GM18499 (cell line): ENCODE results near the gene AUNIP.

Experiments
- ATAC-seq: cut with Tn5 transposase; IDR thresholded peaks from one replicate; pipeline ENCODE4 v1.9.1; 2021; ENCODE audit warnings: moderate number of reproducible peaks; ENCODE audit not compliant: insufficient read depth, unreplicated experiment

AUNIP gene

DNA sequence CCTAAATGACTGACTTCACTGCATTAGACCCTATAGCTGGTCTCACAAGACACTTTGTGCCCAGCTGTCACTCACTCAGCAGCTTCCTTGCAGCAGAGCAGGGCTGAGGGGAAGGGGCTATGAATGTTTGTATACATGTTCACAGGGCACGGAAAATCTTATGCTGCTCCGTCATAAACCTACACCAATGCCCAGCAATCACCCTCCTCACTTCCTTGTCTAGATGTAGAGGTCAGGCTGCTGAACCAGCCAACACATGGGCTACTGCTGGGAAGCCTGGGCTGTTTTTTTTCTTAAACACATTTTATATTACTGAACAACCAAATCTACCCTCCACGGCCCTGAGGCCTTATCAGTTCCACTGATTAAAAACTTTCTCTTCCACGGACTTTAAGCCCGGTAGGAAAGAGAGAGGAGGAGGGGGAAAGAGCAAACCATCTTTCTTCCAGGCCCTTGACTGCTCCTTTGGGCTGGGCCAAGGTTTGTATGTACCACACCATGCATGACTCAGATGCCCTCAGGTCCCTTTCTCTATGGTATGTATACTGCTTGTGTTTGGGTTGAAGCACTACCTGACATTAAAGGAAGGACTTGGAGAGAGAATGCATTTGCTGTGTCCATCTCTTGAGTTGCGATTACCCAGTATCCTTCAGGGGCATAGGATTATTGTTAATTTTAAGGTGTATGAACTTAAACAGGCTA is 26.8 kb downstream of the AUNIP start:
- no peak for ATAC-seq

DNA sequence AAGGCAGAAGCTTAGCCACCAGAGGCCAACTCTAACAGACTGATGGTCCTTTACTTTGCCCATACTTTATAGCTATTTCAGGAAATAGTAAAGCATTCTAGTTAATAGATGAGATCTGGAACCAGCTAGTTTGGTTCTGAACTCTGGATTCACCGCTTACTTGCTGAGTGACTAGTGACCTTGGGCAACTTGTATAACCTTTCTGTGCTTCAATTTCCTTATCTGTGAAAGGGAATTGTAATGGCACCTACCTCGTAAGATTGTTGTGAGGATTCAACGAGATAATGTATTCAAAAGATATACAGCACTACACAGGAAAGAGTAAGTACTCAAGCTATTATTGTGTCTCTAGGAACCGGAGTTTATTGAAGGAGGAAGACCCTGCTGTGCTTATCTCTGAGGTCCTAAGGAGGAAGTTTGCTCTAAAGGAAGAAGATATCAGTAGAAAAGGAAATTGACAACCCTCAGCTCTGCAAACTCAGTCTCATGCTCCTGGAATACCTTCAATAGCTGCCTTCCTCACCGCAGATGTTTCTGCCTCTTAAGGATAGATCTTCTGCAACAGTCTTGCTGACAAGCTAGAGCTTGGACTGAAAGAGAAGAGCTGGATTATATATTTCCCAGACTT is 27.6 kb downstream of the AUNIP start:
- no peak for ATAC-seq

DNA sequence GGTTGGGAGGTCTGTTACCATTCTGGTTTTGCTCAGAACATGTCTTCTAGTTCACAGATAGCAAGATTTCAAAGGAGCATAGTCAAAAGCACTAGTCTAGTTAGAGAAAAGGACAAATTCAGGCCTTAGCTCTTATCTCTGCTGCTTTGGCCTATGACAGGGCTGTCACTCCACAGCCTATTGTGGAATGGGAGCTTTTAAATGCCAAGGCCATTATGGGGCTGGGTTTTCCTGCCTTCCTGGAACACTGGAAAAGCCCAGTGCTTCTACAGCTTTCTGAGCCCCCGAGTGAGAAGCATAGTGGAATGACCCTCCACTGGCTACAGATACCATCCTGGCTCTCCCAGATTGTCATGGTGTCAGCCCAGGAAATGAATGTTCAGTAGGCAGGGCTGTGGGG is 30.2 kb downstream of the AUNIP start:
- ATAC-seq = no peak

DNA sequence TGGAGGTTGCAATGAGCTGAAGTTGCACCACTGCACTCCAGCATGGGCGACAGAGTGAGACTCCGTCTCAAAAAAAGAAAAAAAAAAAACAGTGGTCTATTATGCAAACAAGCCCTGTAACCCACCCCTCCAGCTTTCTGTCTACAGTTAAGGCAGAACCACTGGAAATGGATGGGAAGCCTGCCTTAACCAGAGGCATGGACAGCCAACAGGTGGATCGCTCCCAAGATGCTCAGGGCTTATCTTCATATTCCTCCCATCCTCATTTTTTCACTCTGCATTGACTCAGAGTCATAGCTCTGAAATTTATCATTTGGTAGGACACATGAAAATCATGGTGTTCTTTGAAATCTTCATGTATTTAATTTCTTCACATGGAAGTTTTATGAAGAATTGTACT is 30.8 kb downstream of the AUNIP start:
- no peak for ATAC-seq

DNA sequence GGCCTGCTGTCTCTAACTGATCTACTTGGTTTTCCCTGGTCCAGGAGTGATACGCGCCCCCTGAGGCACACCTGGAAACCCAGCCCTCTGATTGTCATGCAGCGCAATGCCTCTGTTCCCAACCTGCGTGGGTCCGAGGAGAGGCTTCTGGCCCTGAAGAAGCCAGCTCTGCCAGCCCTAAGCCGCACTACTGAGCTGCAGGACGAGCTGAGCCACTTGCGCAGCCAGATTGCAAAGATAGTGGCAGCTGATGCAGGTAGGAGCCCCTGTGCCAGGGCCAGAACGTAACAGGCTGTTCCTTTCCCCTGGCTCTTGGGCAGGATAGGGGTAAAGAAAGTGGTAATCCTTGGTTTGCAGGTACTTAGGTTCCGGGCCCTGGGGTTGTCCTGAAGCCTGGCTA is 32.7 kb downstream of the AUNIP start:
- no peak for ATAC-seq

DNA sequence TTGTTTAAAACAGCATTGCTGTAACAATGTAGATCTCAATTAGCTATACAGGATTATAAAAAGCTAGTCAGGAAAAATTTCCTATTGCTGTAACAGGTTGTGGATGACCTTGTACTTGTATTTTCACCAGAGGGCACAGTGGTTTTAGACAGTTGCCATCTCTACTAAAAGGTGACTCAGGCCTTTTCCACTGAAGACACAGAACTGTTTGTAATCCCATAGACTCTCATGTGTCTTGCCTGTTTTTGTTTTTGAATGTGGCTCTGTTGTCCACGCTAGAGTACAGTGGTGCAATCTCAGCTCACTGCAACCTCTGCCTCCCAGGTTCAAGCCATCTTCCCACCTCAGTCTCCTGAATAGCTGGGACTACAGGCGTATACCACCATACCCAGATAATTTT is 33.7 kb downstream of the AUNIP start:
- no peak for ATAC-seq

DNA sequence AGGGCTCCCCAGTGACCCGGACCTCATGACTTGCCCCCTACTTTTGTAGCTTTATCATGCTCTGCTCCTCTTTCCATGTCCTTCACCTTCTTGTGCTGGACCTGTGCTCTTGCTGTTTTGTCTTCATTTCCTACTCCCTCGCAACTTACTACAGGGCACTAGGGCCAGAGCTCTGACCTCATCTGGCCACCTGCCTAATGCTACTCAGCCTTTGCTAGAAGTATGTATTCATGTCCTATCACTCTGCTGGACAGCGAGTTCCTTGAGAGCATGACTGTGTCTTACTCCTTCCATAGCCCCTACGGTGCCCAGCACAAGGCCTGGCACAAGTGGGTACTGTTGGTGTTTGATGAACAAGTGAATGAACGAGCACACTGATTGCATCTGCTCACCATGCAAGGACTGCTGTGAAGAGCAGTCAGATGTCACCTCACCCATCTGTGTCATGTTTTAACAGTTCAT is 37.6 kb downstream of the AUNIP start:
- no peak for ATAC-seq

DNA sequence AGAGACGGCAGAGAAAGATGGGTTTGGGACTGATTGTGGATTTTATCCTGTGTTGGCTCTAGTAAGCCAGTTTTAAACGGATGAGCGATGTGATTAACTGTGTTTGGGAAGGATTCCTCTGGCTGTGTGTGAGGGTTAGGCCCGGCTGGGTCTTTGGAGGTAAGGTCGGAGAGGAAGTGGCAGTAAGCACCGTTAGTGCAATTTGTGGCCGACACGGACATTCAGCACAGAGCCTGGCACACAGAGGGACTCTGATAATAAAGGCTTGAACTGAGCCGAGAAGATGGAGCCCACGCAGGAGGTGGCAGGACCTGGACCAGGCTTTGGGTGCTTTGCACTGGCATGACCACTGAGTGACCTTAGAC is 38.2 kb downstream of the AUNIP start:
- no peak for ATAC-seq

DNA sequence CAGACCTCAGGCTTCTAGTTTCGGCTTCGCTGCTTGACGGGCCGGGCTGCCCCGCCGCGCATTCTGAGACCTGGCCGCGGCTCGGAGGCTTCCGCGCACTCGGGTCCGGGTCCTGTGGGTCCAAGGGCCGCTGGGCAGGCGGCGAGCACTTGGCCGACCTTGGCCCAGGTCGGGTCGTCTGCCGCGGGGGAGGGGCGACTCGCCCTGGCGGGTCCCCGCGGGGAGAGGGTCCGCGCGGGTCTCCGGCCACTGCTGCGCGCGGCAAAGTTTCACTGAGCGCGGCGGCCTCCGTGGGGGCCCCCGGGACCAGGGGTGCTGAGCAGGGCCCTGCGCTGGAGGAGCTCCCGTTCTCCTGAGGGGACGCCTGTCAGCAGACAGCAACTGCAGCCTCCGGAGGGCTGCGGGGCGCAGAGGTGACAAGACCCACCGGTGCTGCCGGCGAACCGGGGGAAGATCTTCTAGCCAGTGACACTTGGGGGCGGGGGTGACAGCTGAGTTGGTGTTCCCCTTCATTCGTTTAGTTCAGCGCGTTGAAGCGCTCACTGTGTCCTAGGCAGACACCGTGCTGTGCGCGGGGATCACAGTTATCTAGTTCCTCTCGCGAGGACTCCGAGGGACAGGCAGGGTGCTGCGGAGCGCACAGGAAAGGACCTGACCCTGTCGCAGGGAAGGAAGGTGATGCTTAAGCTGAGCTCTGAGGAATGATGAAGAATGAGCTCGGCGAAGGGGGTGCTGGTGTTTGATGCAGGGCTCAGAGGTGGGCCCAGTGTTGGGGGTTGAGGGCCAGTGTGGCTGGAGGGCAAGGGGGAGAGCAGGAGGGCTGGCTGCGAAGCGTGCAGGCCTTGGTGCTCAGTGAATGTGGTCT is 38.8 kb downstream of the AUNIP start:
- ATAC-seq = no peak

DNA sequence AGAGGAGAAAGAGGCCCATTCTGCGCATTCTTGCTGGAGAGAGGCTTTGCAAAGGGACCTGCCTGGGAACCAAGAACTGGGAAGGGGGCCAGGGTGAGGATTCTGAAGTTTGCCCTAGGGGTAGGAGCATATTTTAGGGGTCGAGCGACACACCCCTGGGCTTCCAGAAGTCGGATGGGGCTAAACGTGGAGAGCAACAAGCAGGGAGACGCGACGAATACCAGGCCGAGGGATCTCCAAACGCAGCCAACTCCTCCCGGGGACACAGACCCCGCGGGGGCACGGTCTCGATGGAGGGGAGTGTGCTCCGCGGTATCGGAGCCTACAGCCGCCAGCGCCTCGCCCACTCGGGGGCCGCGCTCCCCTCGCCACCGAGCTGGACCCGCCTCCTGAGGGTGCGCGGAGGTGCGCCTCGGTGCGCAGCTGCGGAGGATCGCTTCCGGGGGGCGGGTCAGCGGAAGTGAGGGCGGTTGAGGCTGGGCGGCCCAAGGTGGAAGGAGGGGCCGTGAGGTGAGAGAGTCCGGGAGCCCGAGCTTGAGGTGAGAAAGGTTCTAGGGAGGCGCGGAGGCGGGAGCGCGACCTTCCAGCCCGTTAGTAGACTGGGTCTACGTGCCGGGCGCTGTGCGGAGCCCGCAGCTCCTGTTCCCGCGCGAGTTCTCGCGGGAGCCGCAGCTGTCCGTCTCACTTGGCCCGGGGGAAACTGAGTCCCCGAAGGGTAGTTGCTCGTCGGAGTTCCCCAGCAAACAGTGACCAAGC is 39.6 kb downstream of the AUNIP start, which contains the start of gene MTFR1L:
TSS of gene MTFR1L (plus strand) at position 464 of the 756 bp plus-strand sequence. CDS start 3,151 bp downstream, outside the sequence.
- peak; percentile 62 for ATAC-seq

DNA sequence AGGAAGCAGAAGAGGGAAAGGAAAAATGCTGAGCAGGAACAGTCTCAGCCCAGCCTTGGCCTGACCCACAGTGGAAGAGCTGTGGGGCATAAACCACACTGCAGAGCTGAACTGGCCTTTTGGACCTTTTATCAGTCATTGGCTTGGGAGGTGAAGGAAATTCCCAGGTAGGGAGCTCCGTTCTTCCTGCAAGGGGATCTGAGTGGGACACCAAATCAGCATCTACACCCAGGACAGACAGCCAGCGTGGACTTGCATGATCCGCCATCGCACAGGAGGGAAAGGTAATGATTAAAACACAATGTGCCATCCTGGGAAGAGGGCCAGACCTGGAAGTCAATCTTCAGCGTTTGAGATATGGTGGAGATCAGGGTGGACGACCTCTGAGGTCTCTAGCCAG is 40.7 kb downstream of the AUNIP start:
- ATAC-seq = no peak

DNA sequence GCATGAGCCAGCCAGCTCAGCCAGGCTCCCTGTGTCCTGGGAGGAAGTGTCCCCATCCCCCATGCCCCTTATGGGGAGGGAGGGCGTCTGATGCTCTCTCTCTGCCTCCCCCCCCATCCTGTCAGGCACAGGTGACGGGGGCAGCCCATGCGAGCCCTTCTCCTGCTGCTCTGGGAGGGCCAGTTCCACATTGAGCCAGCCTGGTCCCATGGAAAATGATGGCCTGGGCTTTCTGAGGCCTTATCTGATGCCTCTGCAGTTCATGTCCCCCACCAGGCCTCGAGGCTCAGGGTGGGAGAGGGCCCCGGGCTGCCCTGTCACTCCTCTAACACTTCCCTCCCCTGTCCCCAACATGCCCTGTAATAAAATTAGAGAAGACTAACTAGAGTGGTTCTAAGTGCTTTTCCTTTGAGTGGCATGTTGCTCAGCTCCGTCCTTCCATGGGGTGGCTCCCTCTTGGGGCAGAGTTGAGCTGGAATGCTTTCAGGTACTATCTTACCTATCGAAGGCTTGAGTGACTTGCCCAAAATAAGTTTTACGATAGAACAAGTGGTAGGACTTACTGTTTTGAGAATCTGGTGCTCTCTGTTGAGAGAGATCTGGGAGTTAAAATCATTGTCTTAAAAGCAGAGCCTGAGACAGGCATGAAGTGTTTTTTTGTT is 41.3 kb downstream of the AUNIP start:
- no peak for ATAC-seq

DNA sequence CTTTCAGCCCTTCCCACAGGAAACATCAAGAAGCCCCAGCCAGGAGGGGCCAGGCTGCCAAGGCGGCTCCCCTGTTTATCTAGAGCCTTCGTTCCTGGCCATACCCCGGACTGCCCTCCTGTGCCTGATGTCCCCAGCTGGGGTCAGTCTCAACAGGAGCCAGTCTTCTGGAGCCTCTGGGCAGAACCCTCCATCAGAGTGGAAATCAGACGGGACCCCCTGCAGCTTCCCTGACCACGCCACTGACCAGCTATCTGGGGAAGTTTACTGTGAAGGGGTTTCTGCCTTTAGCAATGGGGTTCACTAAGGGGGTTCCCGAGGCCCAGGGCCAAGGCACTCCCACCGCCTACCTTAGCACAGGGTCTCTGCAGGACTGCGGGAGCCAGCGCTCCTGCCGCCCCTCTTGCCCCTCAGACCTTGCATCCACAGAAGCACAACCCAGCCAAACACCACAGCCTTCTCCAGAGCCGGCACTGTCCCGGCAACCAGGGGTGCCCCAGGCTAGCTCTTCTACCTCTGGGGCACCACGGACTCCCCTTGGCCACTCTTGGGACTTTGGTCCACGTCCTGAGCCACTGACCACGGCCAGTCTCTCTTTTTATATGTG is 43.0 kb downstream of the AUNIP start:
- no peak for ATAC-seq

DNA sequence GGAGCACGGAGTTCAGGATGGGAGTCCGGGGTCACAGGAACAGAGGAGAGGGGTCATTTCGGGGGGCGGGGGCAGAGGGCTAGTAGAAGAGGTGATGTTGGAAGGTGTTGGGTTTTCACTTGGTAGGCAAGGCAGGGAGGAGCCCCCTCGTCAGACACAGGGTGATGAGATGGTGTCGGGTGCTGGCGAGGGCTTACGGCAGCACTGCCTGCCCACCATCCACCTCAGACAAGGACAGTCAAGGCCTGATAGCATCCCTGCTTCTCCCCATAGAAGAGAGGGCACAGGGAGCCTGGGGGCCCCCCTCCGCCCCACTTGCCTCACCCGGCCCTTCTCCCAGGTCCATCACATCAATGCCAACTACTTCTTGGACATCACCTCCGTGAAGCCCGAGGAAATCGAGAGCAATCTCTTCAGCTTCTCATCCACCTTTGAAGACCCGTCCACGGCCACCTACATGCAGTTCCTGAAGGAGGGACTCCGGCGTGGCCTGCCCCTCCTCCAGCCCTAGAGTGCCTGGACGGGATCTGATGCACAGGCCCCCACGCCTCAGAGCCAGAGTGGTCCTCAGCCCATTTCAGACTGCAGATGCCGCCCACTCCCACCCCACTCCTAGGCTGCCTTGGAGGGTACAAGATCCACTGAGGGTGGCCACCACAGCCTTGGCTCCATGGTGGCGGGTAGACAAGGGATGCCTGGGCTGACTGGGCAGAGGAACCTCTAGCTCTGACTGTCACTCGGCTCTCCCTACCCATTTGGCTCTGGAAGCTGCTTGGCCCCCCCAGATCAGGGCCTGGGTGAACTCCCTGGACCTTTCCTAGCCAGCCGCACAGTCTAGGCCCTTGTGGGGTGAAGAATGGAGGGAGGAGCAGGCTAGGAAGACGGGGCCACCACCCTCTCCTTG is 43.8 kb downstream of the AUNIP start:
- ATAC-seq = no peak

DNA sequence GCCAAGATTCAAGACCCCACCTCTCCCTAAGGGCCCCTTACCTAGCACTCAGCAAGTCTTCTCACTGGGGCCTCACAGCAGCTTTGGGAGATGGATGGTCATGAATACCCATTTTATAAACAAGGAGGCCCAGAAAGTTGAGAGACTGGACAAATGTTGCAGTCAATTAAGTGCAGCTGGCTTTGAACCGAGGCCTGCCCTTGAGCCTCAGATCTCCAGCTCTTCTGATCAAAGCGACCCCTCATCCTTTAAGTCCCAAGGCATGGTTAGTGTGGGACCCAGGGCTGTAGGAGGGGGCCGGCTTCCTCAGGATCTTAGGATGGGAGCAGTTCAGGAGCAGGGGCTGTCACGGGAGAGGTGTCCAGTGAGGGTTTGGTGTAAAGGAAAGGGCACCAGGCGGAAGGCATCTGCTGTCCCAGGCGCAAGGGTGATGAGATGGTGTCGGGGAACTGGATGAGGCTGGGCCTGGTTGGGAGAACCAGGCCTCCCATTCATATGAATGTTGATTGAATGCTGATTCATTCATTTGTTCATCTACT is 44.6 kb downstream of the AUNIP start:
- no peak for ATAC-seq

DNA sequence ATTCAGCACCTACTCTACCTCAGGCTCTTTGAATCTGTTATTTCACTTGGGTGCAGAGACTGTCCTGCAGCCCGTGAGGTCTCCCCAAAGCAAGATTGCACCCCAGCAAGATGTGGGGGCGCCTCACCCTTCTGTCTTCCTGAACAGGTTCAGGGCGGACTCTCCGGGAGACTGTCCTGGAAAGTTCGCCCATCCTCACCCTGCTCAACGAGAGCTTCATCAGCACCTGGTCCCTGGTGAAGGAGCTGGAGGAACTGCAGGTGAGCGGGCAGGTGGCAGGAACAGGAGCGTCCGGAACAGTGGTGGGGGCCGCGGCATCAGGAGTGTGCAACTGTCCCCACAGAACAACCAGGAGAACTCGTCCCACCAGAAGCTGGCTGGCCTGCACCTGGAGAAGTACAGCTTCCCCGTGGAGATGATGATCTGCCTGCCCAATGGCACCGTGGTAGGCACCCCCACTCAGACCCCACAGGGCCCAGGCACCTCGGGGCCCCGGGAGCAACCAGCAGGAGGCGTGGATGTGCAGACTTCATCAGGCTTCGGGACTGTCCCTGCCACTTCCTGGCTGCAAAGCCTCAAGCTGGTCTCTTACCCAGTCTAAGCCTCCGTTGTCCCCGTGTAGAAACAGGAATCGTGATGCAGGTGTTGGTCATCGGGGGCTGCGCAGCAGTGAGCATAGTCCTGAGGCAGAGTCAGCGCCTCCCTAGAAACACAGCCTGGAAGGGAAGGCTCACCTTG is 45.4 kb downstream of the AUNIP start:
- no peak for ATAC-seq

DNA sequence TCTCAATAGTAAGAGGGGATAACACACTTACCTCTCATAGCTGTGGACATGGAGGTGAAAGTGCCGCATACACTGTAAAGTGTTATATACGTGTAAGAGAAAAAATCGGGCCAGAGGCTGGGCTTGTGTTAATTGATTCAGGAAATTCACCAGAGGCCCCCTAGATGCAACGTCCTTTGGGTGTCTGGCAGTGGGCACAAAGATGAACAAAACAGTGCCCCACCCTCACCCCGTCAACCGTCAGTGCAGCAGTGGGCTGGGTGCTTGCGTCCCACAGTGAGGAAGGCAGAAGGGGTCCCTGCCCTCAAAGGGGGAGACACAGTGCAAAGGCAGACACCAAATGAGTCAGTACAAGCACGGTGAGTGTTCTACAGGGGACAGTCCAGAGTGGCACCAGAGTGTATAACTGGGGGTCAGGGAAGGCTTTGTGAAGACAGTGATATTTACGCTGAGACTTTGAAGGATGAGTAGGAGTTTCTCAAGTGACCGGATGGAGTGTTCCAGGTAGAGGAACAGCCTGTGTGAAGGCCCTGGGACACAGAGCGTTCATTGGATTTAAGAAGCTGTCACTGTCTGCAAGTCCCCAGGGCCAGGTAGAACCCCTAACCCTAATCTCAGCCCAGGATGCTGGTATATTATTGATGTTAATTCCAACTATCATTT is 46.1 kb downstream of the AUNIP start:
- no peak for ATAC-seq
